MCF 10A (cell line): ENCODE results near the gene TEPSIN. TPM values are rescaled to one million over a fixed set of nuclear protein-coding genes. Genes with fewer than 3 reads are reported as not detected.

ENCODE experiments used
- BruUV-seq: library from RNA; stranded (reverse); fragments of 400-500 nt; replicated peaks from 2 replicates; lab custom pipeline; 2021; lab: Mats Ljungman, UMichigan
- CTCF ChIA-PET: fragments of 300-600 bp; sonication (Branson Sonifier 250); formaldehyde crosslinking; extraction: SDS; loops from one replicate; lab custom pipeline; 2021; ENCODE audit warnings: antibody characterized with exemption, inconsistent platforms; lab: Yijun Ruan, JAX
- POLR2A ChIA-PET: fragments of 300-600, 350-650 bp; sonication (Branson Sonifier 250); formaldehyde crosslinking; extraction: SDS; loops from one replicate; lab custom pipeline; 2020; ENCODE audit warnings: antibody characterized with exemption, inconsistent platforms; lab: Yijun Ruan, JAX
- DNase-seq: peaks from one replicate; pipeline ENCODE4 v3.0.0-alpha.2; 2018; ENCODE audit not compliant: unreplicated experiment
- H3K27ac Mint-ChIP-seq: one replicate; pipeline ENCODE4 v1.8.0; 2022; ENCODE audit warnings: mild to moderate bottlenecking, low read depth, mixed read lengths; ENCODE audit not compliant: unreplicated experiment
- H3K27me3 Mint-ChIP-seq: one replicate; pipeline ENCODE4 v1.8.0; 2022; ENCODE audit warnings: mixed read lengths; ENCODE audit not compliant: insufficient read depth, unreplicated experiment
- H3K36me3 Mint-ChIP-seq: one replicate; pipeline ENCODE4 v1.8.0; 2022; ENCODE audit warnings: mild to moderate bottlenecking, moderate library complexity, mixed read lengths; ENCODE audit not compliant: insufficient read depth, unreplicated experiment
- H3K4me1 Mint-ChIP-seq: one replicate; pipeline ENCODE4 v1.8.0; 2022; ENCODE audit warnings: mixed read lengths; ENCODE audit not compliant: insufficient read depth, unreplicated experiment
- H3K4me3 Mint-ChIP-seq: one replicate; pipeline ENCODE4 v1.8.0; 2022; ENCODE audit warnings: mild to moderate bottlenecking, moderate library complexity, mixed read lengths; ENCODE audit not compliant: unreplicated experiment
- H3K9me3 Mint-ChIP-seq: one replicate; pipeline ENCODE4 v1.8.0; 2022; ENCODE audit warnings: mixed read lengths; ENCODE audit not compliant: unreplicated experiment
- intact Hi-C: fragments of 100-400 bp; cut with micrococcal nuclease; formaldehyde crosslinking; loops from 2 replicates; pipeline ENCODE4 v1.14.1; 2022
- total RNA-seq: library from RNA; stranded (reverse); gene quantifications from 2 replicates; pipeline ENCODE4 v1.2.3, GENCODE V29; 2022
- TF ChIP-seq, protein P1 (sequence below): fragments of 200-600 bp; IDR thresholded peaks from one replicate; pipeline ENCODE4 v1.8.0; 2022; ENCODE audit warnings: antibody characterized with exemption, mild to moderate bottlenecking; ENCODE audit not compliant: unreplicated experiment

The TEPSIN gene
- total RNA-seq, 1 experiment from 2014 or later, result 27.4 TPM

- TF ChIP-seq, protein P1, sequence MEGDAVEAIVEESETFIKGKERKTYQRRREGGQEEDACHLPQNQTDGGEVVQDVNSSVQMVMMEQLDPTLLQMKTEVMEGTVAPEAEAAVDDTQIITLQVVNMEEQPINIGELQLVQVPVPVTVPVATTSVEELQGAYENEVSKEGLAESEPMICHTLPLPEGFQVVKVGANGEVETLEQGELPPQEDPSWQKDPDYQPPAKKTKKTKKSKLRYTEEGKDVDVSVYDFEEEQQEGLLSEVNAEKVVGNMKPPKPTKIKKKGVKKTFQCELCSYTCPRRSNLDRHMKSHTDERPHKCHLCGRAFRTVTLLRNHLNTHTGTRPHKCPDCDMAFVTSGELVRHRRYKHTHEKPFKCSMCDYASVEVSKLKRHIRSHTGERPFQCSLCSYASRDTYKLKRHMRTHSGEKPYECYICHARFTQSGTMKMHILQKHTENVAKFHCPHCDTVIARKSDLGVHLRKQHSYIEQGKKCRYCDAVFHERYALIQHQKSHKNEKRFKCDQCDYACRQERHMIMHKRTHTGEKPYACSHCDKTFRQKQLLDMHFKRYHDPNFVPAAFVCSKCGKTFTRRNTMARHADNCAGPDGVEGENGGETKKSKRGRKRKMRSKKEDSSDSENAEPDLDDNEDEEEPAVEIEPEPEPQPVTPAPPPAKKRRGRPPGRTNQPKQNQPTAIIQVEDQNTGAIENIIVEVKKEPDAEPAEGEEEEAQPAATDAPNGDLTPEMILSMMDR, result no peak
- Mint-ChIP-seq H3K36me3 (peaks cover 50% of the 10 kb centered on the region), H3K9me3 (no peaks in the 10 kb centered on the region), H3K27me3 (no peaks in the 10 kb centered on the region), H3K4me1 (peaks cover 13% of the 10 kb centered on the region), H3K27ac (no peak overlapping the region), H3K4me3 (no peak overlapping the region)
- intact Hi-C loops, result no loop called here
- ChIA-PET POLR2A (interaction anchor here (0.6 to 1.3 kb wide), 2 partner anchors 22 to 278 kb away, joined by 3 read pairs; partner anchors contain the start of gene CEP131), CTCF (interaction anchor here (0.5 kb wide), 1 partner anchor 32 kb away, joined by 3 read pairs; no protein-coding TSS in a partner anchor)
- DNase-seq, result no peak
- BruUV-seq, result no TSS peak
Measured at GRCh38 chr17:81245024-81245664, 6.3 kb upstream of the TEPSIN start.

DNA sequence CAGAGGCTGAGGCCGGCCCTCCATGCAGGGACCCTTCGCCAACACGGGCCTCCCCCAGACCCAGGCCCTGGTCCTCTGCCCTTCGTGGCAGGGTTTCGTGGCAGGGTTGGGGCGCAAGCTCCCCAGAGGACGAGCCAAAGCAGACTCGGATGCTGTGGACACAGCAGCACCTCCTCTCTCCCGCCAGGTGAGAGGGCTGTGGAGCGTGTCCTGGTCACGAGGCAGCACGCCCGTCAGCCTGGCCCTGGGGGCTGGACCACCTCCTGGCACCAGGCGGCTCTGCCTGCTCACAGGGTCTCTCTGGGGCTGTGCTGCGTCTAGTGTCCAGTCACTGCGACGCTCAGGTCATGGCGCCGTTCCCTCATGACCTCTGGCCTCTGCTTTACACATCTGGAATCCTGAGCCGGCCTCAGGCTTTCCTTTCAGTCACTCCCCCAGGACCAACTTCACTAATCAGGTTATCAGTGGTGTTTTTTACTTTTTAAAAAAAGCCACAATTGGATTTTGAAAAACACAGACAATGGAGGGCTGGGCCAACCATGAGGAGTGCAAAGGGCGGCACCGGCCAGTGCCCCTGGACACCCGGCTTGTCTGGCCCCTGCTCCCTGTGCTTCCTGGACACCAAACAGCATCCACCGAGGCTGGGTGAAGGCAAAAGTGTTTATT, 5.6 kb upstream of the TEPSIN start:
- POLR2A ChIA-PET, result interaction anchor here (0.6 kb wide), 1 partner anchor 279 kb away, joined by 3 read pairs; no protein-coding TSS in a partner anchor

GRCh38 chr17:81243333-81243664, 4.4 kb upstream of the TEPSIN start:
- BruUV-seq, result no TSS peak
- ChIA-PET CTCF (no interaction called here), POLR2A (no interaction called here)
- Mint-ChIP-seq H3K9me3 (no peaks in the 10 kb centered on the region), H3K27ac (no peak overlapping the region), H3K36me3 (peaks cover 53% of the 10 kb centered on the region), H3K27me3 (no peaks in the 10 kb centered on the region), H3K4me1 (peaks cover 13% of the 10 kb centered on the region), H3K4me3 (no peak overlapping the region)
- intact Hi-C loops, result no loop called here
- no peak for DNase-seq
- TF ChIP-seq, protein P1, result no peak

More for the DNA sequence above, 5.6 kb upstream of the TEPSIN start:
- Mint-ChIP-seq H3K36me3 (peaks cover 53% of the 10 kb centered on the region), H3K4me1 (peaks cover 13% of the 10 kb centered on the region), H3K27ac (no peak overlapping the region), H3K27me3 (no peaks in the 10 kb centered on the region), H3K4me3 (no peak overlapping the region), H3K9me3 (no peaks in the 10 kb centered on the region)
- no TSS peak for BruUV-seq
- intact Hi-C loops, result no loop called here
- CTCF ChIA-PET, result interaction anchor here (0.5 to 0.7 kb wide), 2 partner anchors 13 to 31 kb away, joined by 3 read pairs; no protein-coding TSS in a partner anchor
- TF ChIP-seq, protein P1, result no peak
- no peak for DNase-seq
